ENCODE results near the gene TOR1AIP1.

TOR1AIP1 gene

GRCh38 chr1:179888071-179888470, 6.0 kb downstream of the TOR1AIP1 start:
- Mint-ChIP-seq H3K27ac (no peak overlapping the region), H3K4me1 (peaks cover 19% of the 10 kb centered on the region), H3K27me3 (ENCODE audit: low read depth, poor library complexity) (no peaks in the 10 kb centered on the region), H3K9me3 (no peaks in the 10 kb centered on the region), H3K36me3 (ENCODE audit: low read depth) (peaks cover 13% of the 10 kb centered on the region), H3K4me3 (no peak overlapping the region)
- DNase-seq: no peak
- no peak for TF ChIP-seq CTCF (IDR thresholded peaks at IDR 0.05)

- Mint-ChIP-seq H3K9me3 (no peaks in the 10 kb centered on the region), H3K27me3 (ENCODE audit: low read depth, poor library complexity) (no peaks in the 10 kb centered on the region), H3K36me3 (ENCODE audit: low read depth) (peaks cover 20% of the 10 kb centered on the region), H3K27ac (no peak overlapping the region), H3K4me1 (peaks cover 6% of the 10 kb centered on the region), H3K4me3 (no peak overlapping the region)
- DNase-seq: no peak
- TF ChIP-seq CTCF (IDR thresholded peaks at IDR 0.05): no peak
Observed at GRCh38 chr1:179889589-179889988, 7.5 kb downstream of the TOR1AIP1 start.

GRCh38 chr1:179910934-179911333, 28.8 kb downstream of the TOR1AIP1 start:
- no peaks in the 10 kb centered on the region for H3K4me1 Mint-ChIP-seq
- H3K9me3 Mint-ChIP-seq: peaks cover 4% of the 10 kb centered on the region
- TF ChIP-seq CTCF (IDR thresholded peaks at IDR 0.05): no peak
- DNase-seq: no peak
- H3K4me3 Mint-ChIP-seq: no peak overlapping the region
- H3K36me3 Mint-ChIP-seq (ENCODE audit: low read depth): peaks cover 53% of the 10 kb centered on the region
- no peaks in the 10 kb centered on the region for H3K27me3 Mint-ChIP-seq (ENCODE audit: low read depth, poor library complexity)
- no peak overlapping the region for H3K27ac Mint-ChIP-seq

GRCh38 chr1:179911812-179912211, 29.7 kb downstream of the TOR1AIP1 start:
- TF ChIP-seq CTCF (IDR thresholded peaks at IDR 0.05): no peak
- Mint-ChIP-seq H3K4me1 (no peaks in the 10 kb centered on the region), H3K4me3 (no peak overlapping the region), H3K9me3 (peaks cover 4% of the 10 kb centered on the region), H3K27ac (no peak overlapping the region), H3K27me3 (ENCODE audit: low read depth, poor library complexity) (peaks cover 3% of the 10 kb centered on the region), H3K36me3 (ENCODE audit: low read depth) (peaks cover 49% of the 10 kb centered on the region)
- no peak for DNase-seq

GRCh38 chr1:179917601-179918429, 35.7 kb downstream of the TOR1AIP1 start:
- DNase-seq: no peak
- Mint-ChIP-seq H3K4me1 (peaks cover 22% of the 10 kb centered on the region), H3K27ac (no peak overlapping the region), H3K4me3 (no peak overlapping the region), H3K36me3 (ENCODE audit: low read depth) (peaks cover 50% of the 10 kb centered on the region), H3K27me3 (ENCODE audit: low read depth, poor library complexity) (peaks cover 3% of the 10 kb centered on the region), H3K9me3 (no peaks in the 10 kb centered on the region)
- no peak for TF ChIP-seq CTCF (IDR thresholded peaks at IDR 0.05)

- Mint-ChIP-seq H3K27ac (peak overlapping the region; percentile 90), H3K4me1 (peaks cover 24% of the 10 kb centered on the region), H3K27me3 (ENCODE audit: low read depth, poor library complexity) (peaks cover 3% of the 10 kb centered on the region), H3K9me3 (no peaks in the 10 kb centered on the region), H3K36me3 (ENCODE audit: low read depth) (peaks cover 33% of the 10 kb centered on the region), H3K4me3 (no peak overlapping the region)
- TF ChIP-seq CTCF (IDR thresholded peaks at IDR 0.05): no peak
- DNase-seq: no peak
Observed at GRCh38 chr1:179921472-179921871, 39.4 kb downstream of the TOR1AIP1 start.

Measured in nephron progenitor cell (in vitro differentiated cells).